GM21825 (cell line): ENCODE measurements around the gene MBP.

ENCODE experiments used
- ATAC-seq: cut with Tn5 transposase; IDR thresholded peaks from one replicate; pipeline ENCODE4 v1.9.1; 2021; ENCODE audit warnings: mild to moderate bottlenecking, moderate library complexity; ENCODE audit not compliant: unreplicated experiment

Gene MBP

GRCh38 chr18:77151772-77152520 lies 19.4 kb upstream of the MBP start:
- no peak for ATAC-seq

DNA sequence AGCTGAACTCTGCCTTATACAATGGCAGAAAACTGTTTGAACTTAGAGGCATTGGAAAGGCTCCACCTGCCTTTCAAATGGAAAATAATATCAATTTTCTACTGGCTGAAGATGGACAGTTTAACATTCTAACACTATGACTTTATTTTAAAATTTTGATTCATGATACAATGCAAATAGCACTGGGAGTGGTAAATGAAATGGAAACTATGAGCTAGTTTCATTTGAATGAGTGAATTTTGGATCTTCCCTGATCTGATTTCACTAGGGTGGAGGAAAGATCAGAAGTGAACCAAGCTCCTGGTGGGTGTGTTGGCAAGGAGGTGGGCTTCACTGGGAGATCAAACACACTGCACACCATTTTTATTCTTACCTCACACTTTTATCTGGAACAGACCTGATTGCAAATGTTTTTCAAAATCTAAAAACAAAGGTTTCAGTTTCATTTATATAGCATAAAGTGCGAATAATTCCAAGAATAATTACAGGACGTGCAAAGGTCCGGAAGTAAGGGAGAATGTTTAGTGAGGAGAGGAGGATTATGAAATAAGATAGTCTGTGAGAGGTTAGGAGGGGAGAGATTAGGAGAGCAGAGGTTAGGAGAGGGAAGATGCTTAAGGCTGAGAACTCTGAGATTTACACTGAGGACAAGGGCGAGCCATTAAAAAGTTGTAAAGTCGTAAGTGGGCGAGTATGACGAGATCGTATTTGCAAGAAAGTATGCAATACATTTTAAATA lies 18.6 kb upstream of the MBP start:
- ATAC-seq: no peak

DNA sequence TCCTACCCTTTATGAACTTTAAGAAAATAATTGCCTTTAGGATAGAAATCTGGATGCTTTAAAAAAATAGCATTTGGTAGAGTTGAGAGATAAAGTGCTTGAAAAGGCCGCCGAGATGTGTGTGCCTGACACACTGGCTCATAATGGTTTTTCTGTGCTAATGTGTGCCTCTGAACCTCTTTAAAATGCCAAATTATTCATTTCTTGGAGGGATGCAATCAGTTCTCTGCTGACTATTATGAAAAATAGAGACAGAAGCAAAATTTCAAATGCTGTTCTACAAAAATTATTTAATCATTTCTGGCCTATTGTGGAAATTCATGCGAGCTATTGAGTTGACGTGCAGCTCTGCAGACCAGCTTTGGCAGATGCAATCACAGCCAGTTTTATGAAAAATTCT lies 18.0 kb upstream of the MBP start:
- ATAC-seq: no peak

GRCh38 chr18:77148289-77148688 lies 15.7 kb upstream of the MBP start:
- no peak for ATAC-seq

GRCh38 chr18:77147418-77147852 lies 14.9 kb upstream of the MBP start:
- ATAC-seq: no peak

DNA sequence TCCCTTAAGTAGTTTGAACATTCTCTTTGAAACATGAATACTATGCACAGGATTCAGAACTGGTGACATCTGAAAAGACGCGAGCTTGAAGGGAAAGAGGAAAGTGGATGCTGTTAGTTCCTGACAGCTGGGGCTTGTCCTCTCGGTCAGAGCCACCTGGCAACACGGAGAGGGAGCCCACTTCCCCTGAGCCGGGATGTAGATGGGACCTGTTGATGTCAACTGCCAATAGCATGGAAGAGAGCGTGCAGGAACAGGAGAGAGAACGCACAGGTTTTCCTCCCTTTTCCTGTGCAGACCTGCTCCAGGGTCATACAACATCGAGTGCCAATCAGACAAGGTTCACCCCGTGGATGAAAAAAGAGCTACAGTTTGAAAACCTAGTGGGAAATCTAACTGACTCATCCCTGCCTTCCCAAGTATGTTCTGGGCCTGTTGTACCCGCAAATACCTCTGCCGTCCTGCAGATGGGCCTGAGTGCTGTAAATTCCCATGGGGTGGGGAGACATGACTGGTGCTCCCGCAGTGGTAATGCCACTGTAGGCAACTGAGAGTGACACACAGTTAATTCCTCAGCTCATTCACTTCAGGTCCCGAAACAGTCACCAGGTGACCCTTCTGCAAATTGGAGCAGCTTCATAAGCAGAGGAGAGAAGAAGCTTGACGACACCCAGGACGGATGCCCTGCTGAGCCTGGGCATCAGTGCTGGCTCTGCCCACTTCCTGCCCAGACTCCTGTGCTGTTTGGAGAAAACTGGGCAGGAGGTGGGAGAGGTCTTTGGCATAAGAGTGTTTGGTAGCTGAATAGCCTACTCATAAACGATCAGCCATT lies 13.9 kb upstream of the MBP start:
- ATAC-seq: no peak

GRCh38 chr18:77145364-77145901 lies 12.8 kb upstream of the MBP start:
- no peak for ATAC-seq

DNA sequence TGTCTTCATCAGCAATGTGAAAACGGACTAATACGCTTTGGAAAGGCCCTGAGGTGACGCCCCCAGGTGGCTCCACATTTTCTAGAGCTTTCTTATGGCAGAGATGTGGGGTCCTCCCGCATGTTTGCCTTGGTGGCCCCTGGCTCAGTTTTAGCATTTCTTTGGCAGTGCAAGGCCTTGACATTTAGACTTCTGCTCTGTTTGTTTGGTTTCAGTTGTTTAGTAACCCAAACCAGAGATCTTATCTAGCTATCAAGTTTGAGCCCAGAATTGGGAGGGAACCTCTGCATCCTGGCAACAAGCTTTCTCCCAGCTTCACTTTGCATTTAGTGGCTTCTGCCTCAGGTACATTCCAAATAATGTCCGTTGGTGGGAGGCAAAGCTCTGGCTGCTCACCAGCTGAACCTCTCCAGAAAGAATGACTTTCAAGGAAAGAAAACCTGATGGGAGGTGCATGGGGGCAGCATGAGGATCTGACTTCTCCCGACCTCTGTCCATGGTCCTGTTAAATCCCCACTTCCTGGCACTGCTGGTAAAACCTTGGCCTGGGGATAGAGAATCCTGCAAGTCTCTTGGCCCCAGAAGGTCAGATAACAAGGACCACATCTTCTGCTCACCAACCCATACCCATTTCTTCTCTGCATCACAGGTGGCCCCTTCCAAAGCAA lies 12.0 kb upstream of the MBP start:
- ATAC-seq: no peak

DNA sequence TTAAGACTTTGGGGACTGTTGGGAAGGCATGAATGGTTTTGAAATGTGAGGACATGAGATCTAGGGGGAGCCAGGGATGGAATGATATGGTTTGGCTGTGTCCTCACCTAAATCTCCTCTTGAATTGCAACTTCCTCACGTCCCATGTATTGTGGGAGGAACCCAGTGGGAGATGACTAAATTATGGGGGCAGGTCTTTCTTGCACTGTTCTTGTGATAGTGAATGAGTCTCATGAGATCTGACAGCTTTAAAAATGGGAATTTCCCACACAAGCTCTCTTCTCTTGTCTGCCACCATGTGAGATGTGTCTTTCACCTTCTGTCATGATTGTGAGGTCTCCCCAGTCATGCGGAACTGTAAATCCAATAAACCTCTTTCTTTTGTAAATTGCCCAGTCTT lies 11.5 kb upstream of the MBP start:
- no peak for ATAC-seq

GRCh38 chr18:77143196-77143595 lies 10.6 kb upstream of the MBP start:
- ATAC-seq: no peak

GRCh38 chr18:77141401-77142118 lies 9.0 kb upstream of the MBP start:
- ATAC-seq: no peak

DNA sequence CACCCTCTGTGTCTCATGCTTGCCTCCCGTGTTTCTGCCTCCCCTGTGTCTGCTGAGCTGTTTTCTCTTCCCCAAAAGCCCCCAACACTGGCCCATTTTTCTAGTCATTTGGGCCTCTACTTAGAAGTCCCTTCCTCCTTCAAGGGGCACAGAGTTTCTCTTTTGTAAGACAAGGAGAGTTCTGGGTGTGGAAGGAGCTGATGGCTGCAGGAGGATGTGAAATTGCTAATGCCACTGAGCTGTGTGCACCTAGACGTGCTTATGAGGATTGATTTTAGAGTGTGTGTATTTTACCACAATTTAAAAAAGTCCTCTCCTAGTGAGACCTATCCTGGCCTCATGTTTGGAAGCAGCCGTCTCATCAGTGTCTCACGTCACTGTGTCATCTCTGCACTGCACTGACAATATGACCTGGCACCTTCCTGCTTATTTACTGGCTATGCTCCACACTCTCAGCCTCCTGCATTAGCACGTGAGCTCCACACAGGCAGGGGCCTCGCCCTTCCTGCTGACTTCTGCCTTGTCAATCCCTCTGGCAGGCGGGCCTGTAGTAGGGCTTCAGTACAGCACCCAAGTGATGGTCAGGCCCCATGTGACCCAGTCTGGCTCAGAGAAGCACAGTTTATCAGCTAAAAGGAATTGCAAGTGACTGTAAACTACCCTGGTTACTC lies 8.0 kb upstream of the MBP start:
- no peak for ATAC-seq

- no peak for ATAC-seq
These were observed 7.4 kb upstream of the MBP start for GRCh38 chr18:77140030-77140429.

DNA sequence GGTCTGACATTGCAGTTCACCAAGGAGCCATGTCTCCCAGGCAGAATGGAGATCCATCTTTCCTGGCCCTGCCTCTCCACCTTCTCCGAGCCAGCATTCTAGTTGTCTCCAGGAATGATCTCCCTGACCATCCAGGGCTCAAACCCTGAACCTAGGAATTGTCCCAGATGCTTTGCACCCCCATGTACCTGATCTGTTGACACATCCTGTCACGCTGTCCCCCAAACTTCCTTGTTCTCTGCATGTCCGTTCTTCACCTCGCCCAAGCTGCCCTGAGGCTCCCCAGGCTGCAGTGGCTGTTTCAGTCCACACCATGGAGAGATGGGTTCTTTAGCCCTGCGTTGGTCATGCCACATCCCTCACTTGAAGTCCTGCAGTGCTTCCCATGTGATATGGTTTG lies 7.0 kb upstream of the MBP start:
- ATAC-seq: no peak

DNA sequence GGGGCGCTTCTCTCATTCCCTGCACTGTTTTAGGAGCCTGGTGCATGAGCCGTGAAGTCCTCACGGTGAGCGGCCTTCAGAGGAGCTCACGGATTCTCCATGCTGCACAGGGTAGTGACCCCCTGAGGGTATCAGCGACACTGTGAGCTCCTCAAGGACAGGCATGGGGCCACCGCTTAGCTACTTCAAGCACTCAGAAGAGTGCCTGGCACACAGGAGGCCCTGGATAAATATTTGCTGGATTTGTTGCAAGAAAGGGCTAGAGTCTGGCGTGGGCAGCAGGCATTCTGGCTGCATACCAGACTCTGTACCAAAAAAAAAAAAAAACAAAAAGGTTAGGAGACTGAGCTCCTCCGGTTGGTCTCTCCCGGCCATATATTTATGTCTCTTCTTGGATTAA lies 5.7 kb upstream of the MBP start:
- ATAC-seq: no peak

DNA sequence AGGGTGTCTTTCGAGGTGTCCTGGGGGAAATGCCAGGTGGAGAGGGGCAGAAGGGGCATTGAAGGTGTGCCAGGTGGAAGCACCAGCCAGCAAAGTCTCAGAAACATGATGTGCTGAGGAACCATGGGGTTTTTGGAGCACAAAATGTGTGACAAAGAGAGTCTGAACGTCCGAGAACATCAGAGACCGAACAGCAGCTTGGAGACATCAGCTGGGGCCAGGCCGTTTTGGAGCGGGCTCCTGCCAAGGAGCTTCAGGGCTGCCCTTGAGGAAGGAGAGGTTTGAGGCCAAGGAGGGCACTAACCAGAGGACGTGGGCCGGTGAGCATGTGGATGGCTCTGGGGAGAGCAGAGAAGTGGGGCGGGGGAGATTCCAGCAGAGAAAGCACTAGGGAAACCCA lies 5.3 kb upstream of the MBP start:
- ATAC-seq: no peak

DNA sequence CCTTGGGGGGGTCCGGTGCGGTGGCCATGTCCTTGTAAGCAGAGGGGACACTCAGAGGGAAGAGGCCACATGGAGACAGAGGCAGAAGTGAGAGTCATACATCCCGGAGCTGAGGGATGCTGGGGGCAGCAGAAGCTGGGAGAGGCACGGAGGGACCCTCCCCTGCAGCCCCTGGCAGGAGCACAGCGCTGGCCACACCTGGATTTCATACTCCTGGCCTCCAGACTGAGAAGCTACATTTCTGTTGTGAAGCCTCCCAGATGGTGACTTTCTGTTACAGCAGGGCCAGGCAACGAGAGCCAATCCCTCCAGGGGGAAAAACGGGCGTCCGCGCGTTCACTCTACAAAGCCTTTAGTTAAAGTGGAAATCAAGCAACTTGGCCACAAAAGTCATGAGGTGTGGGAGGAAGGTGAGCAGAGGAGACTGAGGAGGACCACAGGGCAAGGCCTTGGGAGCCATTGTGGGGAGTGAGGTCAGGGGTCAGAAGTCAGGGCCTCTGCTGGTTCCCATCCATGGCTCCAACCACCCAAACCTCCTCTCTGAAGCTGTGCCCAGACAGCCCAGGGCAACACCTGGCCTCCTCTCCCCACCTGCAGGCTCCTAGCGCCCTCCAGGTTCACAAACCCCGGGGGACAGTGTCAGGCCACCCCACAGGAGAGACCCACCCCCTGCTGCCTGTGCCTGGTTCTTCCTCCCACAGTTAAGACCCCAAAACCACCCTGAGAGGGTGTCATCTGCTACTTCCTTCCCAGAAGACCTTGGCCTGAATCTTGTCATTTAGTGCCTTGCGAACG lies 4.5 kb upstream of the MBP start:
- no peak for ATAC-seq

DNA sequence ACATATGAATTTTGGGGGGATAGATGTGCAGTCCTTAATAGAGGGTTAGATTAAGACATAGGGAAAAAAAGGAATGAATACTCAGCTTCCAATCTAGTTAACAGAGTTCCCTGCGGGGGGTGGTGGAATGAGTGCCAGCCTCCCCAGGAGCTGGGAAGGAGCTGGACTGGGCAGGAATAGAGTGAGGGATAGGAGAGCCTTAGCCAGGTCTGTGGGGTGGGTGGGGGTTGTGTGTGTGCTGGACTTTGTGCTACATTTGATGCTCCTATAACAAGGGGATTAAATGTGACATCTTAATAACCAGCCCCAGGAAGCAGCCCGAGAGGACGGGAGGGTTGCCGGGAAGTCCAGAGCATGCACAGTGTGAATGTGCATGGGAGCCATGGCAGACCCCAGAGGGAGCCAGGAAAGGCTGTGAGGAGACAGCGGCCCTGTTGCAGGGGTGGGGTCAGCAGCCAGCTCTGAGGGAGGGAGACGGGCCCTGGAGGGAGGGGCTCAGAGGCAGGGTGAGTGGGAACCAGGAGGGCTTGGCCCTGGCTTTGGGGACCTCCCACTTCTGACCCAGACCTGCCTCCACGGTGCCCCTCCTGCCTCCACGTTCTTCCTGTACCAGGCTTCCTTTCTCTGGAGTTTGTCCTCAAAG lies 3.6 kb upstream of the MBP start:
- no peak for ATAC-seq
